ENCODE data around the gene FRMD4A.

Gene FRMD4A

DNA sequence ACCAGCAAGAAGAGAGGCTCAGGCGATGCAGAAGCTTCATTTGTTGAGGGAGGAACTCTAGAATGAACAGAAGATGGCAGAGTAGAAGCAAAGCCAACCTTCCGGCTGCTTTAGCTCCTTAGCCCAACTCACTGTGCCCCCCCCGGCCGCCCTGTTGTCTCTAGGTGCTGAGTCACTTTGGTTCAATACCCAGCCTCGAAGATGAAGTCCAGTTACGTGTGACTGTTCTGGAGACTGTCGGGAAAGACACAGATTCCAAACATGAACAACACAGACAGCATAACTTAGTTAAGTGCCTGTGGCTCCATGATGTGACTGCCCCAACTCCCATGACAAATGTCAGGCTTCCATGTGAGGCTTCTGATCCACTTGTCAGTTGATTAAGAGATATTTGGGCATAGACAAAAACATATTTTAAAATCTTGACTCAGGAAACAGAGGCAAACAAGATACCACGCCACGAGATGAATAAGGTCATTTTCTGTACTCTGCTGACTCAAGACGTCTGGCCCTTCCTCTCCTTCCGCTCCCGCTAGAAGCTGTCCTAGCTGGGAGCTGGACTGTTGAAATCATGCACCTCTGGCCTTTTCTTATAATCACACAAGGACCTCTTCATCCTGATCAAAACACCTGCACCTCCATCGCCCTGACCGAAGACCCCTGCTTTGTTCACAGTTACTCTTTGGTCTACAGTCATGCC lies 199.3 kb downstream of the FRMD4A start:
- CTCF ChIA-PET, result interaction anchor here (1.3 kb wide), 1 partner anchor 195 kb away, joined by 3 read pairs; no protein-coding TSS in a partner anchor
- no peak for TF ChIP-seq CTCF (IDR thresholded peaks at IDR 0.05; ENCODE audit: control extremely low read depth, extremely low read depth, low read depth, missing control alignments)
- DNase-seq (ENCODE audit: extremely low spot score), result no peak
- POLR2A ChIA-PET, result no interaction called here

DNA sequence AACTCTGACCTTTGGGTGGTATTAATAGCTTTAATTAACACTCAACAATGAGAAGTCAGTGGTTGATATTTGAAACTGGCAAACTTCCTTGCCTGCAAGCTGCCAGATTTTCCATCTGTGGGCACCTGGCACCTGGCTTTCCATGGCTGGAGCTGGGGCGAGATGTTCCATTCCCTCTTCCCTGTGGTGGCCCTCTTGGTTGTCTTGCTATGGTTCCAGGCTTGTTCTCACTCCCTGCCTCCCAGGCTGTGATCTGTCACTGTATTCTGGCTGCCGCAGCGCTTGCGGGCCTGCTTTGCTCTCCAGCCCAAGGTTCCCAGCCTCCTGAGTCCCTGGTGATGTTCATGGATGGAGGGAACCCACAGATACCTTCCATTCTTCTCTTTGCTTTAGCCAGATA lies 201.0 kb downstream of the FRMD4A start:
- no peak for TF ChIP-seq CTCF (IDR thresholded peaks at IDR 0.05; ENCODE audit: control extremely low read depth, extremely low read depth, low read depth, missing control alignments)
- ChIA-PET POLR2A (no interaction called here), CTCF (interaction anchor here (1.3 kb wide), 1 partner anchor 197 kb away, joined by 3 read pairs; no protein-coding TSS in a partner anchor)

DNA sequence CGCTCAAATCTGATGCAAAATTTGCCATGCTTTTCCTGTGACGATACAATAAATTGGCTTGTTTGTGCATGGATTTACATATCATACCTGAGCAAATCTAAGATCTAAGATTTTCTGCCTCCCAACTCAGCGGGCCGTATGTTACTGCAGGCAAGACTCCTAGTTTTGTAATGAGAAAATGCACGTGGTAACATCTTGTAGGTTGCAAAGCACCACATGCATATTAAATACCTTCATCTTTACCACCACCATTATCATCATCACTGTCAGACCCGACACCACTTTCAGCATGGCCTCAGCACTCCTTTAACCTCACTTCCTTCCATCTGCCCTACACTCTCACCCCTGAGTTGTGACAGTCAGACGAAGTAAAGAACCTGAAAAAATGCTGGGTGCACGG lies 202.2 kb downstream of the FRMD4A start:
- TF ChIP-seq CTCF (IDR thresholded peaks at IDR 0.05; ENCODE audit: control extremely low read depth, extremely low read depth, low read depth, missing control alignments), result no peak
- ChIA-PET POLR2A (no interaction called here), CTCF (no interaction called here)
- DNase-seq (ENCODE audit: extremely low spot score), result no peak

More for the DNA sequence above, 201.0 kb downstream of the FRMD4A start:
- no peak for DNase-seq (ENCODE audit: extremely low spot score)

GRCh38 chr10:14126697-14127440 lies 203.9 kb downstream of the FRMD4A start:
- ChIA-PET POLR2A (no interaction called here), CTCF (interaction anchor here (1.7 kb wide), 1 partner anchor 41 kb away, joined by 4 read pairs; no protein-coding TSS in a partner anchor)
- DNase-seq (ENCODE audit: extremely low spot score), result no peak
- TF ChIP-seq CTCF (IDR thresholded peaks at IDR 0.05; ENCODE audit: control extremely low read depth, extremely low read depth, low read depth, missing control alignments), result no peak

GRCh38 chr10:14125564-14125963 lies 205.2 kb downstream of the FRMD4A start:
- ChIA-PET POLR2A (no interaction called here), CTCF (interaction anchor here (1.0 to 1.7 kb wide), 2 partner anchors 11 to 43 kb away, joined by 3 to 4 read pairs; no protein-coding TSS in a partner anchor)

More at GRCh38 chr10:14125564-14125963, 205.2 kb downstream of the FRMD4A start:
- no peak for TF ChIP-seq CTCF (IDR thresholded peaks at IDR 0.05; ENCODE audit: control extremely low read depth, extremely low read depth, low read depth, missing control alignments)
- DNase-seq (ENCODE audit: extremely low spot score), result no peak
